DMS79 treated with DMSO at 0.1 percent for 48 hours (cell line): Measurements from ENCODE around the gene TSEN54.
"Not testable (repeated sequence)": the region's sequence is repeated elsewhere in the genome, so short reads cannot be mapped to it uniquely, and the experiment has no call there.

ENCODE experiments used
- DNase-seq: peaks from one replicate; lab custom pipeline; 2025; lab: John Stamatoyannopoulos, UW

TSEN54 gene

GRCh38 chr17:75518201-75518600, 1.9 kb downstream of the TSEN54 start:
- no peak for DNase-seq

- no peak for DNase-seq
Observed at GRCh38 chr17:75518983-75519537, 2.7 kb downstream of the TSEN54 start.

DNA sequence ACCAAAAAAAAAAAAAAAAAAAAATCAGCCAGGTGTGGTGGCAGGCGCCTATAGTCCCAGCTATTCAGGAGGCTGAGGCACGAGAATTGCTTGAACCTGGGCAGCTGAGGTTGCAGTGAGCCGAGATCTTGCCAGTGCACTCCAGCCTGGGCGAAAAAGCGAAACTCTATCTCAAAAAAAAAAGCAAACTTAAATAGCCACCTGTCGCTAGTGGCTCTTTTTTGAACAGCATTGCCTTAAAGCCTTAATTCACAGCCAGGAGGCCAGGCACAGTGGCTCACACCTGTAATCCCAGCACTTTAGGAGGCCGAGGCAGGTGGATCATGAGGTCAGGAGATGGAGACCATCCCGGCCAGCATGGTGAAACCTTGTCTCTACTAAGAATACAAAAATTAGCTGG, 4.1 kb downstream of the TSEN54 start:
- not testable (repeated sequence) for DNase-seq

DNA sequence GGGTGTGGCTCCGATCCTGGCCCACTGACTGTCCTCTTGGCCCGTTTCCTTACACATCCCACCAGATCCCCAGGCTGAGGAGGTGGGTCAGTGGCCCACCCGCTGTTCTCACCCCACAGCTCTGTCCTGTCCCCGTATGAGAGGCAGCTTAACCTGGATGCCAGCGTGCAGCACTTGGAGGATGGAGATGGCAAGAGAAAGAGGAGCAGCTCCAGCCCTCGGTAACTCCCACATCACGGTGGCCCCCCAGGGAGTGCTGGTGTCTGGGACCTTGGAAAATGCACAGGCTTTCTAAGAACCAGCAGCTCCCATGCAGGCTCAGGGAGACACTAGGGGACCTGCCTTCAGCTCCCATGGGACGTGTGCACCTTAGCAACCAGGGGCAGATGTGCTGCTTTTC, 5.0 kb downstream of the TSEN54 start:
- DNase-seq = no peak

- no peak for DNase-seq
Observed at GRCh38 chr17:75521951-75522727, 5.8 kb downstream of the TSEN54 start.

DNA sequence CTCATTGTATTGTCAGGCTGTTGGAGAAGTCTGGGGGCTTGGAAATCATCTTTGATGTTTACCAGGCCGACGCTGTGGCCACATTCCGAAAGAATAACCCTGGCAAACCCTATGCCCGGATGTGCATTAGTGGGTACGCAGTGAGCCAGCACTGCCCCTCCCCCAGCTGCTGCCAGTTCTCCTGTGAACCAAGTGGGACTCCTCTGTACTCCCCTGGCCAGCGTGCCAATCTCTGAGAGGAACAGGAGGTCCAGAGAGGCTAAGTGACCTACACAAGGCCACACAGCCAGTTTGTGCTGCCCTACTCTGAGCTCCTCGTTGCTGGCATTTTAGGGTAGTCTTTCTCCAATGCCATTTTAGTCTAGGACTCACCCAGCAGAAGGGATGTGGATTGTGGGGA, 7.3 kb downstream of the TSEN54 start:
- DNase-seq = no peak

- no peak for DNase-seq
Observed at GRCh38 chr17:75524269-75524969, 8.1 kb downstream of the TSEN54 start.

GRCh38 chr17:75524970-75525805, 8.9 kb downstream of the TSEN54 start, which contains the start of gene LLGL2:
Gene LLGL2 (plus strand): TSS chr17:75525697. CDS start chr17:75543427, 17,730 bp downstream.
- DNase-seq = peak; percentile 64

GRCh38 chr17:75525806-75526554, 9.7 kb downstream of the TSEN54 start:
- DNase-seq = no peak

DNA sequence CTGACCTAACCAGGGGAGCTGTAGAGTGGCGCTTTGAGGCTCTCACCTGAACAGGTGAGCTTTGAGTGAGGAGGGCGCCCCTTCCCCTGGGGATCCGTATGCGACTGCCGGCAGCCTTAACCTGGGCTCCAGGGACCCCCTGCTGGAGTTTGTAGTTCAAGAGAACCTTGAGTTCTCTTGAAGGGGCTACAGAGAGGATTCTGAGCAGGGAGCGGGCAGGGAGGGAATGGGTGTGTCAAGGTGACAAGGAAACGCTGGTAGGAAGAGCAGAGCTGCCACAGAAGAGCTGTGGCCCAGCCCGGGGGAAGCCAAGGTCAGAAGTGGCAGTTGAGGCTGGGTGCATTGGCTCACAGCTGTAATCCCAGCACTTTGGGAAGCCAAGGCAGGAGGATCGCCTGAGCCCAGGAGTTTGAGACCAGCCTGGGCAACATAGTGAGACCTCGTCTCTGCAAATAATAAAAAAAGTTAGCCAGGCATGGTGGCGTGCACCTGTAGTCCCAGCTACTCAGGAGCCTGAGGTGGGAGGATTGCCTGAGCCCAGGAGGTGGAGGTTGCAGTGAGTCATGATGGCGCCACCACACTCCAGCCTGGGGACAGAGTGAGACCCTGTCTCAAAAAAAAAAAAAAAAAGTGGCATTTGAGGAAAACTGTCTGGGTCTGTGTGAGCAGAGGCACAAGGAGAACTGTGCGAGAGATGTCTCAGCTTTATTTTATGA, 10.4 kb downstream of the TSEN54 start:
- DNase-seq = peak; percentile 17

GRCh38 chr17:75530837-75531720, 14.8 kb downstream of the TSEN54 start:
- no peak for DNase-seq

DNA sequence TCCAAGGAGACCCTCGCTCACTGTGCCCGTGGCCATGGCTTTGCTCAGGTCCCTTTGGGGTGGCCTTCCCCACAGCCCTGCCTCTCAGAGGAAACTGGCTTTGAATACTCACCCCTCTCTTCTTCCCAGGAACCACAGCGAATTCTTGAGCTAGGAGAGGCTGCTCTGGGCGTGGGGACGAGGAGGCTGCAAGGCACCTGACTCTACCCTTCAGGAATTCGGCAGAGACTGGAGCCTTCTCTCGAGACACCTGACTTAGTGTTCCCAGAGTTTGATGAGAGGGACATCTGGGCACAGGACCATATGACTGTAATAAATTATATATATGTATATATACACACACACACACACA, 15.4 kb downstream of the TSEN54 start:
- DNase-seq = no peak

DNA sequence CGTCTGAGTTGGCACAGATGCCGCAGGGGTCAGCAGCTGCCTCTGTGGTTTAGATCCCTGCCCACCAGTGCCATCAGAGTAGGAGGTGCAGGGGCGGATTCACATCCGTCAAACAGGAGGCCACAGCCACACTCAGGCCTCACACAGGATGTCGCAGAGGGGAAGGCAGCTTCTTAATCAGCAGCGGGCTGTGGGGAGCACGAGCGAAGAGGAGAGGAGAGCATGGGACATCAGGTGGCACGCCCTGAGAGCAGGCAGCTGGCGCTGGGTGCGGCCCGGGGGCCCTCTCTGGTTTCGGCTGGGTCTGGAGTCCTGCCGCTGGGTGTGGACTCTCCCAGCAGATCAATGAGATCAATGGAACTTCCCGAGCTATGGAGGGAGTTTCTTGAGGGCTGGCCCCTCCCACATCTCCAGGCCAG, 18.8 kb downstream of the TSEN54 start:
- no peak for DNase-seq

DNA sequence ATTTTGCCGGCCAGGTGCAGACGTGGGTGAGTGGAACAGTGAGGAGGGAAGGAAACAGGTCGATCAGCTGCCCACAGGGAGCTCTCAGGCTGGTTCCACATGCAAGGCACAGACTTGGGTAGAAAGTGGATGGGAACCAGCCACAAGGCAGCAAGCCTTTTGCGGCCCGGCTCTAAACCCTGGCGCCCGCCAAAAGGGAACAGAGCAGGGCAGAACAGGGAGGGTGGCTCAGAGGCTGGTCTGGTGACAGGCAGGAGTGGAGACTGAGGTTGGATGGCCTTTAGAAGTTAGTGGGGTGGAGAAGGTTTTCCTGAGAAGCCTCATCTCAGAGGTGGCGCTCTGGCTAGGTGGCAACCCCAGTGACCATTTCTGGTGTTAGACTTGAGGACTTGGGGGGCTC, 19.5 kb downstream of the TSEN54 start:
- DNase-seq = no peak

GRCh38 chr17:75536366-75536765, 20.0 kb downstream of the TSEN54 start:
- no peak for DNase-seq

DNA sequence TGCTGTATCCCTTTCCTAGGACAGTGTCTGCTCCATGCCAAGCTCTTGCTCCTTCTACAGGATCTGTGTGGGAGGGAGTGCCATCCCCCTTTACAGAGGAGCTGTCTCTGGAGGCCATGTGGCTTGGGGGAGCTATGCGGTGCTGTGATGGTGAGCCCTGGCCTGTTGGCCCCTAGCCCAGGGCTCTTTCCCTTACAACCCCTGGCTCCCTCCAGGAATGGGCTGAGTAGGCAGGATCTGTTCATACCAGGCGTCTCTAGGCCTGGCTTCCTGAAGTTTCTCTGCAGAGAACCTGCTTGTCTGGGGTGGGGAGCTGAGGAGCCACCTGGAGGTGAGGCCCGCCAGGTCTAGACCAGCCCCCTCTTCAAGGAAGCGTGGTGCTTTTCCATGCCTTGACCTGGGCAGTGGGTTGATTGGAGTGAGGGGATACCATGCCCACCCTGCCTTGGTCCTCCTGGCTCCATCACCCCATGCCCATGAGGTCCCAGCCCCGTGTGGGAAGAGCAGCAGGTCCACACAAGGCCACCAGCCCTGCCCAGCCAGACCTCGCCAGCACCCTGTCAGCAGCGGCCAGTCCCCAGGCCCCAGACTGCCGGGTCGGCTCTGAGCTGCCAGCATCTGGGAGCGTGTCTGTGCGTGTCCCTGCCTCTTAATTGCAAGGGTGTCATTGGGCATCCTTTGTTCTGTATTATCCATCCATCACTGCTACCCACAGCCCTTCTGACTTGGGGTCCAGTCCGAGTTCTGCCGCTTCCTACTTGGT, 23.8 kb downstream of the TSEN54 start:
- no peak for DNase-seq

GRCh38 chr17:75540923-75541503, 24.7 kb downstream of the TSEN54 start:
- no peak for DNase-seq

GRCh38 chr17:75542229-75542628, 25.9 kb downstream of the TSEN54 start:
- DNase-seq = no peak
